Measurements from ENCODE around the gene MMD. TPM values are rescaled to one million over a fixed set of nuclear protein-coding genes. Genes with fewer than 3 reads are reported as not detected.

The MMD gene
- total and polyA plus RNA-seq, 2 of the 13 experiments (the other 11 are each of a cell fraction or from before 2014, with no cell fraction given): 121 to 225 TPM

DNA sequence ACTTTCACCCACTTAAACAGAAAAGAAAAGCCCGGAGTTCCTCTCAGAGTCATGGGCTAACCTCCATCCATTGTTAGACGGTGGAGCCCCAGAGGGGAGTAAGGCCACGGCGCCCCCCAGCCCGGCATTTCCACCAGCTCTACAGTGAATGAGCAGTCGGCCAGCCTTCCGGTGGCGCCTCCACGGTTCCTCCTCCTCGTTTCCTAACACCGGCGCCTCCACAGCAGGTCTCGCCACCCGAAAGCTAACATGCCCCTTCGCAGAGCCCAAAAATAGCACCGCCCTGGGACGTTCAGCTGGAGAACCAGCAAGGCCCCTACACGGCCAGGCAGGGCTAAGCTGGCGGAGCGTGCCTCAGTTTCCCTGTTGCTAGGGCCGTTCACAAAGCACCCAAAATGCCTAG lies 858 bp downstream of the MMD start (continued):
- TF ChIP-seq AGO1 (IDR thresholded peaks at IDR 0.05; ENCODE audit: low read depth, low read length, poor library complexity, severe bottlenecking): peak; percentile 82
- TF ChIP-seq, protein P1, sequence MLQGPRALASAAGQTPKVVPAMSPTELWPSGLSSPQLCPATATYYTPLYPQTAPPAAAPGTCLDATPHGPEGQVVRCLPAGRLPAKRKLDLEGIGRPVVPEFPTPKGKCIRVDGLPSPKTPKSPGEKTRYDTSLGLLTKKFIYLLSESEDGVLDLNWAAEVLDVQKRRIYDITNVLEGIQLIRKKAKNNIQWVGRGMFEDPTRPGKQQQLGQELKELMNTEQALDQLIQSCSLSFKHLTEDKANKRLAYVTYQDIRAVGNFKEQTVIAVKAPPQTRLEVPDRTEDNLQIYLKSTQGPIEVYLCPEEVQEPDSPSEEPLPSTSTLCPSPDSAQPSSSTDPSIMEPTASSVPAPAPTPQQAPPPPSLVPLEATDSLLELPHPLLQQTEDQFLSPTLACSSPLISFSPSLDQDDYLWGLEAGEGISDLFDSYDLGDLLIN (CRISPR knock-in tag; IDR thresholded peaks at IDR 0.05; ENCODE audit: borderline replicate concordance): peak; percentile 21; the same call in 1 of the 2 replicates
- no peak for TF ChIP-seq PRMT3 (CRISPR knock-in tag; IDR thresholded peaks at IDR 0.05; ENCODE audit: borderline replicate concordance, low read depth)
- TF ChIP-seq, protein P2, sequence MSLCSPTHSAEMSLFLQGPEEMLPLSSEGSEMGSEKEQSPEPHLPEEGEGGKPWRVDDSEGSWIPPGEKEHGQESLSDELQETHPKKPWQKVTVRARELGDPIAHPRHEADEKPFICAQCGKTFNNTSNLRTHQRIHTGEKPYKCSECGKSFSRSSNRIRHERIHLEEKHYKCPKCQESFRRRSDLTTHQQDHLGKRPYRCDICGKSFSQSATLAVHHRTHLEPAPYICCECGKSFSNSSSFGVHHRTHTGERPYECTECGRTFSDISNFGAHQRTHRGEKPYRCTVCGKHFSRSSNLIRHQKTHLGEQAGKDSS (CRISPR knock-in tag; IDR thresholded peaks at IDR 0.05; ENCODE audit: borderline replicate concordance, low read depth): 0 out of 2 replicates have a peak, but pooled peaks have one; percentile 23
- TF ChIP-seq KLF11 (CRISPR knock-in tag; IDR thresholded peaks at IDR 0.05): 0 out of 2 replicates have a peak, but pooled peaks have one; percentile 43
- peak; percentile 87 for TF ChIP-seq TOPORS (CRISPR knock-in tag; IDR thresholded peaks at IDR 0.05)
- peak; percentile 35; the same call in 1 of the 2 replicates for TF ChIP-seq ZNF773 (CRISPR knock-in tag; IDR thresholded peaks at IDR 0.05; ENCODE audit: borderline replicate concordance)
- 0 out of 2 replicates have a peak, but pooled peaks have one; percentile 15 for TF ChIP-seq KDM2A (CRISPR knock-in tag; IDR thresholded peaks at IDR 0.05; ENCODE audit: borderline replicate concordance, low read depth)
- TF ChIP-seq HDAC1 (CRISPR knock-in tag; IDR thresholded peaks at IDR 0.05): peak; percentile 46; the same call in 1 of the 2 replicates
- TF ChIP-seq ZNF777 (CRISPR knock-in tag; IDR thresholded peaks at IDR 0.05): peak; percentile 73; the same call in 1 of the 2 replicates
- peak; percentile 89 for TF ChIP-seq RXRB (CRISPR knock-in tag; IDR thresholded peaks at IDR 0.05; ENCODE audit: borderline replicate concordance)
- TF ChIP-seq ZNF343 (CRISPR knock-in tag; IDR thresholded peaks at IDR 0.05): 0 out of 2 replicates have a peak, but pooled peaks have one; percentile 54
- TF ChIP-seq SMAD3 (CRISPR knock-in tag; IDR thresholded peaks at IDR 0.05): no peak
- TF ChIP-seq, protein P3, sequence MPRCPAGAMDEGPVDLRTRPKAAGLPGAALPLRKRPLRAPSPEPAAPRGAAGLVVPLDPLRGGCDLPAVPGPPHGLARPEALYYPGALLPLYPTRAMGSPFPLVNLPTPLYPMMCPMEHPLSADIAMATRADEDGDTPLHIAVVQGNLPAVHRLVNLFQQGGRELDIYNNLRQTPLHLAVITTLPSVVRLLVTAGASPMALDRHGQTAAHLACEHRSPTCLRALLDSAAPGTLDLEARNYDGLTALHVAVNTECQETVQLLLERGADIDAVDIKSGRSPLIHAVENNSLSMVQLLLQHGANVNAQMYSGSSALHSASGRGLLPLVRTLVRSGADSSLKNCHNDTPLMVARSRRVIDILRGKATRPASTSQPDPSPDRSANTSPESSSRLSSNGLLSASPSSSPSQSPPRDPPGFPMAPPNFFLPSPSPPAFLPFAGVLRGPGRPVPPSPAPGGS (CRISPR knock-in tag; IDR thresholded peaks at IDR 0.05): peak; percentile 15; the same call in 1 of the 2 replicates
- 0 out of 2 replicates have a peak, but pooled peaks have one; percentile 19 for TF ChIP-seq CBFB (CRISPR knock-in tag; IDR thresholded peaks at IDR 0.05)
- TF ChIP-seq, protein P4, sequence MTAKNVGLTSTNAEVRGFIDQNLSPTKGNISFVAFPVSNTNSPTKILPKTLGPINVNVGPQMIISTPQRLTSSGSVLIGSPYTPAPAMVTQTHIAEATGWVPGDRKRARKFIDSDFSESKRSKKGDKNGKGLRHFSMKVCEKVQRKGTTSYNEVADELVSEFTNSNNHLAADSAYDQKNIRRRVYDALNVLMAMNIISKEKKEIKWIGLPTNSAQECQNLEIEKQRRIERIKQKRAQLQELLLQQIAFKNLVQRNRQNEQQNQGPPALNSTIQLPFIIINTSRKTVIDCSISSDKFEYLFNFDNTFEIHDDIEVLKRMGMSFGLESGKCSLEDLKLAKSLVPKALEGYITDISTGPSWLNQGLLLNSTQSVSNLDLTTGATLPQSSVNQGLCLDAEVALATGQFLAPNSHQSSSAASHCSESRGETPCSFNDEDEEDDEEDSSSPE (CRISPR knock-in tag; IDR thresholded peaks at IDR 0.05): no peak
- no peak for TF ChIP-seq ZNF841 (CRISPR knock-in tag; IDR thresholded peaks at IDR 0.05; ENCODE audit: borderline replicate concordance)
- TF ChIP-seq, protein P5, sequence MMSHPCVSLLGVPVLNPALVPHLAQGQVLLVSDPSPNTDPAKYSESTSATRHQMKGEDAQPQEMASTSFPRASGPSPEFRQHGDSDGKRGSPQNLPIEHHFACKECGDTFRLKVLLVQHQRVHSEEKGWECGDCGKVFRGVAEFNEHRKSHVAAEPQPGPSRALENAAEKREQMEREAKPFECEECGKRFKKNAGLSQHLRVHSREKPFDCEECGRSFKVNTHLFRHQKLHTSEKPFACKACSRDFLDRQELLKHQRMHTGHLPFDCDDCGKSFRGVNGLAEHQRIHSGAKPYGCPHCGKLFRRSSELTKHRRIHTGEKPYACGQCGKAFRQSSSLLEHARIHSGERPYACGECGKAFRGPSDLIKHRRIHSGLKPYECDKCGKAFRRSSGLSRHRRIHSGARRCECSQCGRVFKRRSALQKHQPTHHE (CRISPR knock-in tag; IDR thresholded peaks at IDR 0.05; ENCODE audit: borderline replicate concordance): peak; percentile 56; the same call in 1 of the 2 replicates
- TF ChIP-seq XRCC5 (optimal IDR thresholded peaks at IDR 0.05; ENCODE audit: low read length): peak; percentile 10
- no peak for TF ChIP-seq ZNF484 (CRISPR knock-in tag; IDR thresholded peaks at IDR 0.05; ENCODE audit: borderline replicate concordance, low read depth)
- no peak for TF ChIP-seq ZNF224 (CRISPR knock-in tag; IDR thresholded peaks at IDR 0.05)
- TF ChIP-seq SIN3A (IDR thresholded peaks at IDR 0.05; ENCODE audit: borderline replicate concordance, low read depth, low read length): peak; percentile 59; the same call in 1 of the 2 replicates
- TF ChIP-seq ZNF891 (CRISPR knock-in tag; IDR thresholded peaks at IDR 0.05): peak; percentile 41; the same call in 1 of the 2 replicates
